Neural progenitor cell (in vitro differentiated cells): ENCODE data around the gene CCR4. TPM values are rescaled to one million over a fixed set of nuclear protein-coding genes. Genes with fewer than 3 reads are reported as not detected.

Experiments
- DNase-seq: peaks from one replicate; pipeline ENCODE4 v3.0.0-alpha.2; 2016; ENCODE audit warnings: low spot score
- H2AFZ ChIP-seq: fragments of 200-600 bp; sonication (generic); replicated peaks from 2 replicates; pipeline ENCODE4 v1.6.1; 2016; ENCODE audit warnings: antibody characterized with exemption
- H3F3A ChIP-seq: fragments of 200-600 bp; sonication (generic); 2 replicates; pipeline ENCODE4 v1.6.1; 2016; ENCODE audit warnings: antibody characterized with exemption, low read depth
- H3K27ac ChIP-seq: fragments of 200-600 bp; sonication (generic); 2 replicates; pipeline ENCODE4 v1.5.1; 2016; ENCODE audit warnings: mild to moderate bottlenecking
- H3K27me3 ChIP-seq: fragments of 200-600 bp; sonication (generic); 2 replicates; pipeline ENCODE4 v1.6.1; 2016; ENCODE audit warnings: mild to moderate bottlenecking, moderate library complexity
- H3K36me3 ChIP-seq: fragments of 200-600 bp; sonication (generic); 2 replicates; pipeline ENCODE4 v1.5.1; 2016
- H3K4me1 ChIP-seq: fragments of 200-600 bp; sonication (generic); 2 replicates; pipeline ENCODE4 v1.6.1; 2016; ENCODE audit warnings: mixed run types
- H3K4me2 ChIP-seq: fragments of 200-600 bp; sonication (generic); 2 replicates; pipeline ENCODE4 v1.6.1; 2016
- H3K4me3 ChIP-seq: fragments of 200-600 bp; sonication (generic); 2 replicates; pipeline ENCODE4 v1.5.1; 2016
- H3K79me2 ChIP-seq: fragments of 200-600 bp; sonication (generic); 2 replicates; pipeline ENCODE4 v1.6.1; 2016; ENCODE audit warnings: low read depth
- H3K9ac ChIP-seq: fragments of 200-600 bp; sonication (generic); 2 replicates; pipeline ENCODE4 v1.6.1; 2016
- H3K9me3 ChIP-seq: fragments of 200-600 bp; sonication (generic); 2 replicates; pipeline ENCODE4 v1.5.1; 2016; ENCODE audit warnings: low read depth
- H4K20me1 ChIP-seq: fragments of 200-600 bp; sonication (generic); 2 replicates; pipeline ENCODE4 v1.6.1; 2016; ENCODE audit warnings: low read depth
- H3K27ac Mint-ChIP-seq: 3 replicates; pipeline ENCODE4 v1.8.0; 2021; ENCODE audit warnings: mixed read lengths
- H3K27me3 Mint-ChIP-seq: 2 replicates; pipeline ENCODE4 v1.8.0; 2022; ENCODE audit warnings: low read depth, mild to moderate bottlenecking, inconsistent platforms, moderate library complexity, mixed read lengths; ENCODE audit not compliant: insufficient read depth
- H3K36me3 Mint-ChIP-seq: 3 replicates; pipeline ENCODE4 v1.8.0; 2021; ENCODE audit warnings: mixed read lengths
- H3K4me1 Mint-ChIP-seq: 3 replicates; pipeline ENCODE4 v1.8.0; 2021; ENCODE audit warnings: mixed read lengths
- H3K4me3 Mint-ChIP-seq: 3 replicates; pipeline ENCODE4 v1.8.0; 2021; ENCODE audit warnings: mild to moderate bottlenecking, moderate library complexity, mixed read lengths
- H3K9me3 Mint-ChIP-seq: 3 replicates; pipeline ENCODE4 v1.8.0; 2020; ENCODE audit warnings: mixed read lengths
- EZH2 ChIP-seq: fragments of 200-600 bp; sonication (generic); IDR thresholded peaks from 2 replicates; pipeline ENCODE4 v1.6.1; 2017; ENCODE audit warnings: antibody characterized with exemption, mild to moderate bottlenecking, moderate library complexity
- EZH2phosphoT487 ChIP-seq: fragments of 200-600 bp; sonication (generic); IDR thresholded peaks from 2 replicates; pipeline ENCODE4 v1.6.1; 2017; ENCODE audit warnings: antibody characterized with exemption
- total RNA-seq: library from RNA; depleted of rRNA; stranded (reverse); fragments of >200 nt; gene quantifications from 2 replicates; pipeline ENCODE4 v1.2.3, GENCODE V29; 2015; ENCODE audit warnings: low replicate concordance
- TF ChIP-seq, protein P1 (sequence below): fragments of 200-600 bp; sonication (generic); IDR thresholded peaks from 2 replicates; pipeline ENCODE4 v1.5.1; 2017; ENCODE audit warnings: antibody characterized with exemption, mild to moderate bottlenecking

Gene CCR4
- total RNA-seq, 1 donor from 2014 or later = not detected

- no peak overlapping the region for H3K27ac ChIP-seq
- H3F3A ChIP-seq = no peaks in the 10 kb centered on the region
- H2AFZ ChIP-seq = no peak overlapping the region
- H3K9ac ChIP-seq = no peak overlapping the region
- no peak overlapping the region for H3K4me3 Mint-ChIP-seq
- H3K27me3 Mint-ChIP-seq = peaks cover 2% of the 10 kb centered on the region
- H3K9me3 Mint-ChIP-seq = no peaks in the 10 kb centered on the region
- no peaks in the 10 kb centered on the region for H3K36me3 Mint-ChIP-seq
- no peak overlapping the region for H3K27ac Mint-ChIP-seq
- H3K79me2 ChIP-seq = no peaks in the 10 kb centered on the region
- peaks cover 8% of the 10 kb centered on the region for H3K4me1 ChIP-seq
- H3K9me3 ChIP-seq = no peaks in the 10 kb centered on the region
- no peaks in the 10 kb centered on the region for H3K27me3 ChIP-seq
- H3K4me2 ChIP-seq = no peak overlapping the region
- no peak for DNase-seq
- TF ChIP-seq, protein P1, sequence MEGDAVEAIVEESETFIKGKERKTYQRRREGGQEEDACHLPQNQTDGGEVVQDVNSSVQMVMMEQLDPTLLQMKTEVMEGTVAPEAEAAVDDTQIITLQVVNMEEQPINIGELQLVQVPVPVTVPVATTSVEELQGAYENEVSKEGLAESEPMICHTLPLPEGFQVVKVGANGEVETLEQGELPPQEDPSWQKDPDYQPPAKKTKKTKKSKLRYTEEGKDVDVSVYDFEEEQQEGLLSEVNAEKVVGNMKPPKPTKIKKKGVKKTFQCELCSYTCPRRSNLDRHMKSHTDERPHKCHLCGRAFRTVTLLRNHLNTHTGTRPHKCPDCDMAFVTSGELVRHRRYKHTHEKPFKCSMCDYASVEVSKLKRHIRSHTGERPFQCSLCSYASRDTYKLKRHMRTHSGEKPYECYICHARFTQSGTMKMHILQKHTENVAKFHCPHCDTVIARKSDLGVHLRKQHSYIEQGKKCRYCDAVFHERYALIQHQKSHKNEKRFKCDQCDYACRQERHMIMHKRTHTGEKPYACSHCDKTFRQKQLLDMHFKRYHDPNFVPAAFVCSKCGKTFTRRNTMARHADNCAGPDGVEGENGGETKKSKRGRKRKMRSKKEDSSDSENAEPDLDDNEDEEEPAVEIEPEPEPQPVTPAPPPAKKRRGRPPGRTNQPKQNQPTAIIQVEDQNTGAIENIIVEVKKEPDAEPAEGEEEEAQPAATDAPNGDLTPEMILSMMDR = no peak
- TF ChIP-seq EZH2 = no peak
- no peak for TF ChIP-seq EZH2phosphoT487
- no peaks in the 10 kb centered on the region for H3K36me3 ChIP-seq
- H3K4me3 ChIP-seq = no peak overlapping the region
- H4K20me1 ChIP-seq = no peaks in the 10 kb centered on the region
- H3K4me1 Mint-ChIP-seq = peaks cover 5% of the 10 kb centered on the region
Measured at GRCh38 chr3:32996048-32996754, 44.8 kb downstream of the CCR4 start.

DNA sequence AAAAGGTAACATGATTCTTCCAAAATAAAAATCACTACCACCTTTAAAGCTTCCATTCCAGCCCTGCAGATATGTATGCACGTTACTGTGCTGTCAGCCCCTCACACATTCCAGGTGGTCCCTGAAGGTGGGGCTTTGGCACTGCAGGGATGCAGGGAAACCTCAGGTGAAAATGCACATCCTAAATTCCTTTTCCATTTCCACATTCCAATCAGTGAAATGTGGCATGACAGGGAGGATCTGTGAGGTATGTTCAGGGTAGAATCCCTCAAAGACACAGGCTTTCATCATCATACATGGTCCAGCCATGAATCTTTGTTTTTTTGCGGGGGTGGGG lies 45.3 kb downstream of the CCR4 start:
- H3K9me3 ChIP-seq = no peaks in the 10 kb centered on the region
- no peaks in the 10 kb centered on the region for H3K36me3 ChIP-seq
- H3K4me3 Mint-ChIP-seq = no peak overlapping the region
- H3K9me3 Mint-ChIP-seq = no peaks in the 10 kb centered on the region
- no peaks in the 10 kb centered on the region for H3F3A ChIP-seq
- no peak overlapping the region for H3K27ac Mint-ChIP-seq
- H3K4me2 ChIP-seq = no peak overlapping the region
- TF ChIP-seq EZH2 = no peak
- no peak for TF ChIP-seq EZH2phosphoT487
- TF ChIP-seq, protein P1 = no peak
- H3K4me1 ChIP-seq = peaks cover 8% of the 10 kb centered on the region
- H3K27ac ChIP-seq = no peak overlapping the region
- H2AFZ ChIP-seq = no peak overlapping the region
- H3K27me3 Mint-ChIP-seq = no peaks in the 10 kb centered on the region
- H3K4me3 ChIP-seq = no peak overlapping the region
- no peaks in the 10 kb centered on the region for H3K79me2 ChIP-seq
- H3K9ac ChIP-seq = no peak overlapping the region
- peaks cover 5% of the 10 kb centered on the region for H3K4me1 Mint-ChIP-seq
- no peak for DNase-seq
- no peaks in the 10 kb centered on the region for H3K36me3 Mint-ChIP-seq
- no peaks in the 10 kb centered on the region for H4K20me1 ChIP-seq
- H3K27me3 ChIP-seq = no peaks in the 10 kb centered on the region

DNA sequence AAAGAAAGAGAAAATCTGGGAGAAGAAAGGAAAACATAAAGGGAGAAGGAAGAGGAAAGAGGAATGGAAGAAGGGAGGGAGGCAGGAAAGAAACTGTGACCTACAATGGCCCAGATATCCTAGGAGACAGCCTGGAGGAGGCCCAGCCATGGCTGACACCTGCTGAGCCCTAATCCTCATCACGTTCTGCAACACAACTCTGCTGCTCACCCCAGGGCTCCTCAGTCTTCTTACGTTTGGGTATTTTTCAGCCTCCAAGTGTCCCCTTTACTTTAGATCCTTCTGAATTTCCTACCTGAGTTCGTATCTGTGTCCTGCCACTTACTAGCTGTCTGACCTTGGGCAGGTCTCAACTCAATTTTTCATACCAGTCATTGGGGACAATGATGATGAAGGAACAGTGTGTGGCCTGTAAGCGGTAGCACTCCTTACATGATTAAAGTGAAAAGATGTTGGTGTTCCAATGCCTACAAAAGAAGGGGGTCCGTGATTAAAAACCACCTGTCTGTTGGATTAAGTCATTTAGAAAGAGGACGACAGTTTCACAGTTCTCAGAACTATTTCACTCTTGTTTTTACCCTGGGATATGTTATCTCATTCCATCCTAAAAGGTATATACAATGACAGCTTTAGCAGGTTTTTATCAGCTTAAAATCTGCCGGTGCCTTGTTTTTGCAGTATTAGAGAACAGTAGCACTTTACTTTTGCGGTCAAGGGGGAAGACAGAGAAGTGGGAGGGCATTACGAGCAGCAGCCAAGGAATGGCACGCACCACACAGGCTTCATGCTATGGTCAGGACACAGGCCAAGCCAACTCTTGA lies 47.4 kb downstream of the CCR4 start:
- H3K4me3 ChIP-seq = no peak overlapping the region
- Mint-ChIP-seq H3K9me3 (no peaks in the 10 kb centered on the region), H3K4me3 (no peak overlapping the region), H3K27ac (no peak overlapping the region), H3K4me1 (peaks cover 5% of the 10 kb centered on the region), H3K27me3 (no peaks in the 10 kb centered on the region), H3K36me3 (peaks cover 2% of the 10 kb centered on the region)
- H3K9ac ChIP-seq = no peak overlapping the region
- H3K4me2 ChIP-seq = no peak overlapping the region
- H3K27ac ChIP-seq = no peak overlapping the region
- H3K4me1 ChIP-seq = peaks cover 8% of the 10 kb centered on the region
- no peaks in the 10 kb centered on the region for H3F3A ChIP-seq
- no peaks in the 10 kb centered on the region for H3K27me3 ChIP-seq
- H3K9me3 ChIP-seq = no peaks in the 10 kb centered on the region
- TF ChIP-seq, protein P1 = no peak
- no peak for TF ChIP-seq EZH2
- no peak overlapping the region for H2AFZ ChIP-seq
- H3K36me3 ChIP-seq = no peaks in the 10 kb centered on the region
- no peaks in the 10 kb centered on the region for H4K20me1 ChIP-seq
- no peaks in the 10 kb centered on the region for H3K79me2 ChIP-seq
- no peak for DNase-seq
